NT2/D1 (cell line): ENCODE results near the gene SPINK4.

ENCODE experiments used
- DNase-seq: peaks from one replicate; pipeline ENCODE4 v3.0.0-alpha.2; 2011; ENCODE audit warnings: low read depth, low spot score
- H3K27me3 ChIP-seq: 2 replicates; pipeline ENCODE4 v1.6.0; 2011; ENCODE audit warnings: mild to moderate bottlenecking; ENCODE audit not compliant: insufficient read length, insufficient read depth
- H3K36me3 ChIP-seq: 2 replicates; pipeline ENCODE4 v1.6.1; 2011; ENCODE audit warnings: mild to moderate bottlenecking, low read length, mixed read lengths; ENCODE audit not compliant: insufficient read depth, insufficient read length
- H3K4me1 ChIP-seq: 2 replicates; pipeline ENCODE4 v1.5.1; 2011; ENCODE audit not compliant: insufficient read depth, insufficient read length
- H3K4me3 ChIP-seq: 2 replicates; pipeline ENCODE4 v1.5.1; 2011; ENCODE audit warnings: low read depth; ENCODE audit not compliant: insufficient read length
- H3K9ac ChIP-seq: 2 replicates; pipeline ENCODE4 v1.6.0; 2011; ENCODE audit warnings: low read depth; ENCODE audit not compliant: insufficient read length
- H3K9me3 ChIP-seq: 2 replicates; pipeline ENCODE4 v1.5.1; 2011; ENCODE audit warnings: mild to moderate bottlenecking, low read length; ENCODE audit not compliant: insufficient read depth
- SUZ12 ChIP-seq: IDR thresholded peaks from 2 replicates; pipeline ENCODE4 v1.6.1; 2011; ENCODE audit not compliant: insufficient read length, insufficient read depth; ENCODE audit errors: extremely low read depth

Gene SPINK4

DNA sequence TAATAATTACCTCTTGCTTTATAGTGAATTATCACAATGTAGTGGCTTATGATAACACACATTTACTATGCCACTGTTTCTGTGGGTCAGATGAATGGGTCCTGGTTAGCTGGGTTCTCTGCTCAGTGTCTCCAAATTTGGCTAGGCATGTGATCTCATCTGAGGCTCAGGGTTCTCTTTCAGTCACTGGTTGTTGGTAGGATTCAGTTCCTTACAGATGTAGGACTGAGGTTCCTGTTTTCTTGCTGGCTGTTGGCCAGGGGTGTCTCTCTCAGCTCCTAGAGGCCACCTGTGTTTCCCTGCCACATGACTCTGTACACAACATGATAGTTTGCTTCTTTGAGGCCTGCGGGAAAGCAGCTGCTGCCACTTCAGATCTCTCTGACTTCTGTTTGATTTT is 57.5 kb downstream of the SPINK4 start:
- Histone ChIP-seq H3K4me3 (no peak overlapping the region), H3K4me1 (no peaks in the 10 kb centered on the region), H3K27me3 (no peaks in the 10 kb centered on the region), H3K36me3 (peaks cover 97% of the 10 kb centered on the region), H3K9ac (no peak overlapping the region), H3K9me3 (no peaks in the 10 kb centered on the region)
- no peak for DNase-seq
- no peak for TF ChIP-seq SUZ12
